GM21367 (cell line): ENCODE measurements around the gene KCNQ1OT1.

Source experiments
- ATAC-seq: cut with Tn5 transposase; IDR thresholded peaks from one replicate; pipeline ENCODE4 v1.9.1; 2021; ENCODE audit not compliant: unreplicated experiment

The KCNQ1OT1 gene

GRCh38 chr11:2612884-2613571 is 86.8 kb downstream of the KCNQ1OT1 start:
- no peak for ATAC-seq

- ATAC-seq: no peak
Measured at GRCh38 chr11:2609345-2609744, 90.4 kb downstream of the KCNQ1OT1 start.

DNA sequence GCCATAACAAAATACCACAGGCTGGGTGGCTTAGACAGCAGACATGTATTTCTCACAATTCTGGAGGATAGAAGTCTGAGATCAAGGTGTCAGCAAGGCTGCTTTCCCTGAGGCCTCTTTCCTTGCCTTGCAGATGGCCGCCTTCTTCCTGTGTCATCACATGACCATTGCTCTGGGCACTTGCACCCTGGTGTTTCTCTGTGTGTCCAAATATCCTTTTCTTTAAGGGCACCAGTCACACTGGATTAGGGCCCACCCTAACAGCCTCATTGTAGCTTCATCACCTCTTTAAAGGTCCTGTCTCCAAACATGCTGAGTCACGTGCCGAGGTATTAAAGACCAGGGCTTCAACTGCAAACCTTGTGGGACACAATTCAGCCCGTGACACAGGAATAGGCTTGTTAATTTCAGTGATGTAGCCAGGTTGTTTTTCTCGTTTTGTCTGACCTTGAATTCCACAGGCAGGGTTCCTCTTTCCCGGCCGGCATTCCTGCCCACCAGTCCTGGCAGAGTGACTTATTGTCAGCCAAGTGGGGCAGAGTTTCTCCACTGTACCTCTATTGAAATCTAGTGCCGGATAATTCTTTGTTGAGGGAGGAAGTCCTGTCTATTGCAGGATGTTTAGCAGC is 100.1 kb downstream of the KCNQ1OT1 start:
- no peak for ATAC-seq

GRCh38 chr11:2595204-2595603 is 104.6 kb downstream of the KCNQ1OT1 start:
- ATAC-seq: no peak

GRCh38 chr11:2594267-2594666 is 105.5 kb downstream of the KCNQ1OT1 start:
- ATAC-seq: no peak

GRCh38 chr11:2593393-2593950 is 106.3 kb downstream of the KCNQ1OT1 start:
- ATAC-seq: no peak

GRCh38 chr11:2592559-2593392 is 107.0 kb downstream of the KCNQ1OT1 start:
- no peak for ATAC-seq

- no peak for ATAC-seq
Measured at GRCh38 chr11:2591805-2592204, 108.0 kb downstream of the KCNQ1OT1 start.

DNA sequence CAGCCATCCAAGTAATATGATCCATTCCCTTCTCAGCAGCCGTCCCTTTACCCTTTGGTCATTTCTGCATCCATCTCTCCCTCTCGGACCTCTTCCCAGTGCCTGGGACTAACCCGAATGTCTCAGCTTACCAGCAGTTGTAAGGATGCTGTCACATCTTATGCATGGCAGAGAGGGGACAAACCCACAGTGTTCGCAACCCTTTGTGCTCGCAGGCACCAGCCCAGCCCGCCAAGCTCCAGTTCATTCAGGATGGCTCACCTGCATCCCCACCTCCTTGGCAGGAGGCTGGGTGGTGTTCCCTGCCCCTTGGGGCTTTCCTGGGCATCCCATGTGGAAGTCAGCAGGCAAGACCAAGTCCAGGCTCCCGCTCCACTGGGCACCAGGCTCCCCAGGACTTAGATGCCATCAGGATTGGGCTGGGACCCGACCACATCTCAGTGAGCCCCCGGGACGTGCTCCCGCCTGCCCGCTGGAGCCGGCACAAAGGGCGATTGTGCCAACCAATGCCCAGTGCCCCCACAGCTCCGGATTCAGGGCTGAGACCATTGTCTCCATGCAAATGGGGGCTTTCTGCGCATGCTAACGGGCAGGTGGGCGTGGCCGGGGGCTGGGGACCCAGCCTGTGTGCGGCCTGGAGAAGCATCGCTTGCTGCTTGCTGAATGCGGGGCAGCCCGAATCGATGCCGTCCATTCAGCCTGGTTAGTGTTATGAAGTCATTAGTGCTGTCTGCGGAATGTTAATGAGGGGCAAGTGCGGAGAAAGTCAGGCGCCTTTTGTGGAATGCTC is 108.6 kb downstream of the KCNQ1OT1 start:
- no peak for ATAC-seq

- ATAC-seq: no peak
Measured at GRCh38 chr11:2590131-2590964, 109.4 kb downstream of the KCNQ1OT1 start.

GRCh38 chr11:2589538-2589934 is 110.3 kb downstream of the KCNQ1OT1 start:
- ATAC-seq: no peak

- ATAC-seq: no peak
Measured at GRCh38 chr11:2588809-2589537, 110.8 kb downstream of the KCNQ1OT1 start.

DNA sequence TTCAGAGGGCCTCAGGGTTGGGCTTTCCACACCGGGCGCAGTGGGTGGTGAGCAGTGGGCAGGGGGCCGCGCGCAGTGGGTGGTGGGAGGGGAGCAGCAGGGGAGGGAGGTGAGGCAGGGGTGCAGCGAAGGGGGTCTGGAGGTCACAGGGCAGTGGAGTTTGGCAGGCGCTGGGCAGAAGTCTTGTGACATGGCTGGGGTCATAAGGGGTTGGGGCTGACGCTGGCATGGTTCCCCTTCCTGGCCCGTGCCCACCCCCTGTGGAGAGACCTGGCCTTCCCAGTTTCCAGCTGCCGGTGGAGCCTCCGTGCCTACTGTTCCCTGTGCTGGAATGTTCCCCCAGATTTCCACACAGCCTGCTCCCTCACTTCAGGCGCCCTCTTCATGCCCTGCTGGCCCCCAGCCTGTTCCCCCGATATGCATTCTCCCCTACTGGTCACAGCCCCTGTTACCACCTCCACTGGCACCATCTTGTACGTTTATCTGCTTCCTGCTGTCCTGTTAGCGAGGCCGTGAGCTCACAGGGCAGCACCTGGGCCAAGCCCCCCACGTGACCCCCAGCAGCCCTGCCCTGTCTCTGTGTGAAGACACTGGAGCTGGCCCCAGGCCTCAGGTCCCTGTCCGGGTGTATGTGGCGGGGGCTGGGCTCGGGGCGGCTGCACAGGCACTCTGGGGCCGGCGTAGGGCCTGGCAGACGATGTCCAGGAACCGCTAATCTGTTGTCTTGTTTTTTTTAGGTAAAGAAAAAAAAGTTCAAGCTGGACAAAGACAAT is 111.6 kb downstream of the KCNQ1OT1 start:
- no peak for ATAC-seq

- ATAC-seq: no peak
Measured at GRCh38 chr11:2587132-2587930, 112.5 kb downstream of the KCNQ1OT1 start.

DNA sequence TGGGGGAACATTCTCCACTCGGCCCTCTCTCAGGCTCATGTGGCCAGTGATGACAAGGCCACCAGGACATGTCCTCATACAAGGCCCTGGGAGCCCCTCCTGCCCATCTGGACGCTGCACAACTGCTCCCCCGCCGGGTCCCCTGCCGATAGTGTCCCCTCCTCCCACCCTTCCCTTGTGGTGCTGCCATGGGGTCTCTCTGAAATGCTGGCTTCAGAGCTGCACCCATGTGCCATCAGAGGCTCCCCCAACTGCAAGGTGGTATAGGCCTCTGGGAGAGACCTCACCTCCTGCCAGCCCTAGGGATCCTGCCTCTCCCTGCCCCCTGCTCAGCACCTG is 113.0 kb downstream of the KCNQ1OT1 start:
- ATAC-seq: no peak

DNA sequence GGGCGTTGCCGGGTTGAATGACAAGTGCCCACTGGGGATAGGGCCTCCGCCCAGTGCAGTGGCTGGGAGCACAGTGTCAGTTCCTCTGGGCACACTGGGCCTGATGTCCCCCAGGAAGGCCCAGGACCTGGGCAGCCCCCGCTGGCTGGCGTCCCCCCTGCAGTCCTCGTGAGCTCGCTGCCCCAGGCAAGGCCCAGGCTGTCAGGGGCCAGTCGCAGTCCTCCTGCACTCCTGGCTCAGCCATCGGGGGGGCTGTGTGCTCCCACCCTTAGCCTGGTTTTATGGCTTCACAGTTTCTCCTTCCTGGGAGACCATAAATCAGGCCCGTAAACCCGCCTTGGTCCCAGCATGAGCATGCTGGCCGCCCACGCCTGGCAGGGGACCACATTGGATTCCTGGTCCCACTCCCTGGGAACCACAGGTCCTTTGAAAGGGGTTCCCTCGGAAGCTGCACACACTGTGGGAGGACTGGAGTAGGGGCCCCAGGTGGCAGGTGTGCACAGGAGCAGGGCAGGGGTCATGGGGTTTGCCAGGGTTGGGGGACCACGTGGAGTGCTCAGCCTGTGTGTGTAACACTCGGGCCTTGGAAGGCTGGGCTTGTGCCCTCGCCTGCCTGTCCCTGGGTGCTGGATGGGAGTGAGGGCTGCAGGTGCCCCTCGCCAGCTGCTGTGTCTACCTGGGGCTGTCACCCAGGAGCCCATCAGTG is 113.6 kb downstream of the KCNQ1OT1 start:
- no peak for ATAC-seq

DNA sequence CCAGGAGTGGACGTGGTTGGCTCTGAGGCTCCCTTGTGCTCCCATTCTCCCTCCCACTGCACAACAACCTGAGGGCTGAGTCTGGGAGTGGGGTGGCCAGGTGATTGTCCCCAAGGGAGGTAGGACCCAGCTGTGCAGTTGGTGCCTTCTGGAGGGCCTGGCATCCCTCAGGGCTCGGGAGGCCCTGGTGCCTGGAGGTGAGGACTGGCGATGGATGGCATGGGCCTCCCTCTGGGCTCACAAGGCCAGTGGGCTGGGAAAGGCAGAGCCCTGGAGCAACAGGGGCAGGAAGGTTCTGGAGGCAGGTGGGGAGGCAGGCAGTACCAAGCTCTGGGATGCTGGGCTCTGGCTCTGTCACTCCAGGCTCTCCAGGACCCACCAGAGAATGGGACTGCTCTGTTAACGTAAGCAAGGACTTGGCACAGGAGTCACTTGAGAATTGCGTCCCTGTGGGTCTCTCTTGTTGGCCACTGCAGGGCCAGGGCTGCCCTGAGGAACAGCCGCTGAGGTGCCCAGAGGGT is 114.2 kb downstream of the KCNQ1OT1 start:
- ATAC-seq: no peak
